Loucy (cell line): ENCODE results near the gene PAQR8.
"Not testable (repeated sequence)": the region's sequence is repeated elsewhere in the genome, so short reads cannot be mapped to it uniquely, and the experiment has no call there.

Source experiments
- H2AFZ ChIP-seq: fragments of 200-600 bp; sonication (generic); 2 replicates; pipeline ENCODE4 v1.6.0; 2016; ENCODE audit warnings: antibody characterized with exemption, mild to moderate bottlenecking, low read length, moderate library complexity
- H3F3A ChIP-seq: fragments of 200-600 bp; 2 replicates; pipeline ENCODE4 v1.6.0; 2016; ENCODE audit warnings: antibody characterized with exemption, low read depth, mild to moderate bottlenecking
- H3K27me3 ChIP-seq: fragments of 200-600 bp; sonication (generic); 2 replicates; pipeline ENCODE4 v1.6.1; 2014; ENCODE audit warnings: low read length, mild to moderate bottlenecking; ENCODE audit not compliant: insufficient read depth, poor library complexity, severe bottlenecking
- H3K36me3 ChIP-seq: fragments of 200-600 bp; sonication (generic); 2 replicates; pipeline ENCODE4 v1.6.1; 2016; ENCODE audit warnings: low read length; ENCODE audit not compliant: insufficient read depth
- H3K4me1 ChIP-seq: fragments of 200-600 bp; sonication (generic); 2 replicates; pipeline ENCODE4 v1.5.1; 2014; ENCODE audit warnings: low read length, mild to moderate bottlenecking; ENCODE audit not compliant: insufficient read depth, poor library complexity, severe bottlenecking
- H3K4me2 ChIP-seq: fragments of 200-600 bp; sonication (generic); 2 replicates; pipeline ENCODE4 v1.6.0; 2014; ENCODE audit warnings: antibody characterized with exemption, low read length, low read depth, mild to moderate bottlenecking; ENCODE audit not compliant: poor library complexity, severe bottlenecking
- H3K4me3 ChIP-seq: fragments of 200-600 bp; sonication (generic); 2 replicates; pipeline ENCODE4 v1.5.1; 2014; ENCODE audit warnings: low read length, mild to moderate bottlenecking, mixed read lengths; ENCODE audit not compliant: poor library complexity, severe bottlenecking
- H3K79me2 ChIP-seq: fragments of 200-600 bp; sonication (generic); 2 replicates; pipeline ENCODE4 v1.6.1; 2014; ENCODE audit warnings: low read length; ENCODE audit not compliant: insufficient read depth
- H3K9ac ChIP-seq: fragments of 200-600 bp; sonication (generic); 2 replicates; pipeline ENCODE4 v1.6.0; 2014; ENCODE audit warnings: mild to moderate bottlenecking, low read depth, low read length, moderate library complexity; ENCODE audit not compliant: poor library complexity, severe bottlenecking
- H3K9me2 ChIP-seq: fragments of 200-600 bp; sonication (generic); replicated peaks from 2 replicates; pipeline ENCODE4 v1.6.1; 2016; ENCODE audit warnings: low read depth, low read length, mixed read lengths
- H3K9me3 ChIP-seq: fragments of 200-600 bp; sonication (generic); 2 replicates; pipeline ENCODE4 v1.6.1; 2014; ENCODE audit warnings: mild to moderate bottlenecking, antibody characterized with exemption, low read length, low read depth; ENCODE audit not compliant: insufficient read depth
- H4K20me1 ChIP-seq: fragments of 200-600 bp; sonication (generic); 2 replicates; pipeline ENCODE4 v1.6.0; 2014; ENCODE audit warnings: antibody characterized with exemption, low read length, mild to moderate bottlenecking; ENCODE audit not compliant: insufficient read depth, poor library complexity, severe bottlenecking
- CTCF ChIP-seq: fragments of 200-600 bp; sonication (generic); conservative IDR thresholded peaks from 2 replicates; pipeline ENCODE4 v1.5.1; 2014; ENCODE audit warnings: mild to moderate bottlenecking, antibody characterized with exemption, low read length
- EZH2phosphoT487 ChIP-seq: fragments of 200-600 bp; IDR thresholded peaks from 2 replicates; pipeline ENCODE4 v1.6.1; 2018; ENCODE audit warnings: antibody characterized with exemption, mild to moderate bottlenecking, moderate library complexity, borderline replicate concordance

The PAQR8 gene

GRCh38 chr6:52384145-52384766 lies 22.3 kb downstream of the PAQR8 start:
- Histone ChIP-seq H3K27me3 (no peaks in the 10 kb centered on the region), H3F3A (no peaks in the 10 kb centered on the region), H3K79me2 (no peaks in the 10 kb centered on the region), H3K4me3 (no peak overlapping the region), H3K4me2 (no peak overlapping the region), H3K9me2 (no peaks in the 10 kb centered on the region), H4K20me1 (no peaks in the 10 kb centered on the region), H3K9ac (no peak overlapping the region), H3K36me3 (no peaks in the 10 kb centered on the region), H3K4me1 (peaks cover 16% of the 10 kb centered on the region), H3K9me3 (peaks cover 6% of the 10 kb centered on the region; the same call in 1 of the 2 replicates), H2AFZ (no peak overlapping the region)
- TF ChIP-seq CTCF (no peak), EZH2phosphoT487 (no peak)

- Histone ChIP-seq H3K36me3 (no peaks in the 10 kb centered on the region), H3K4me3 (no peak overlapping the region), H3F3A (peaks cover 2% of the 10 kb centered on the region), H3K9me2 (no peaks in the 10 kb centered on the region), H4K20me1 (no peaks in the 10 kb centered on the region), H3K27me3 (no peaks in the 10 kb centered on the region), H3K4me2 (no peak overlapping the region), H3K9me3 (peaks cover 6% of the 10 kb centered on the region; the same call in 1 of the 2 replicates), H2AFZ (no peak overlapping the region), H3K4me1 (peaks cover 22% of the 10 kb centered on the region), H3K9ac (no peak overlapping the region), H3K79me2 (no peaks in the 10 kb centered on the region)
- no peak for TF ChIP-seq CTCF
- TF ChIP-seq EZH2phosphoT487: no peak
Observed at GRCh38 chr6:52385074-52385473, 23.1 kb downstream of the PAQR8 start.

- not testable (repeated sequence) for H4K20me1 ChIP-seq, H3K9me2 ChIP-seq, H3K4me3 ChIP-seq, H3K27me3 ChIP-seq, H3K36me3 ChIP-seq, H3K79me2 ChIP-seq, H3K9ac ChIP-seq, H3K9me3 ChIP-seq, H3F3A ChIP-seq, H2AFZ ChIP-seq, H3K4me2 ChIP-seq
- H3K4me1 ChIP-seq: peaks cover 43% of the 10 kb centered on the region
Observed at GRCh38 chr6:52388119-52388518, 26.2 kb downstream of the PAQR8 start.

- H3K9ac ChIP-seq: peak overlapping the region; percentile 76
- no peak overlapping the region for H2AFZ ChIP-seq
- H3K9me3 ChIP-seq: peaks cover 6% of the 10 kb centered on the region; the same call in 1 of the 2 replicates
- TF ChIP-seq EZH2phosphoT487 (no peak), CTCF (no peak)
- no peaks in the 10 kb centered on the region for H3K36me3 ChIP-seq
- no peak overlapping the region for H3K4me3 ChIP-seq
- no peaks in the 10 kb centered on the region for H3K79me2 ChIP-seq
- no peaks in the 10 kb centered on the region for H4K20me1 ChIP-seq
- H3F3A ChIP-seq: peaks cover 8% of the 10 kb centered on the region
- H3K4me2 ChIP-seq: peak overlapping the region; percentile 92
- H3K9me2 ChIP-seq: no peaks in the 10 kb centered on the region
- H3K4me1 ChIP-seq: peaks cover 43% of the 10 kb centered on the region
- no peaks in the 10 kb centered on the region for H3K27me3 ChIP-seq
Observed at GRCh38 chr6:52388790-52389189, 26.8 kb downstream of the PAQR8 start.
